WTC11 (cell line): ENCODE results near the gene NLRP6. TPM values are rescaled to one million over a fixed set of nuclear protein-coding genes. Genes with fewer than 3 reads are reported as not detected.

Source experiments
- ATAC-seq: fragments of 200-7000 bp; cut with Tn5 transposase; 2 replicates; pipeline ENCODE4 v1.10.0; 2021; ENCODE audit warnings: mild to moderate bottlenecking, moderate library complexity
- CTCF ChIA-PET: fragments of 300-600 bp; sonication (Branson Sonifier 250); formaldehyde crosslinking; loops from one replicate; lab custom pipeline; 2021; ENCODE audit warnings: antibody characterized with exemption; lab: Charles Lee
- POLR2A ChIA-PET: fragments of 350-600 bp; sonication (Branson Sonifier 250); formaldehyde crosslinking; loops from one replicate; lab custom pipeline; 2021; ENCODE audit warnings: antibody characterized with exemption; lab: Charles Lee
- DNase-seq: peaks from one replicate; pipeline ENCODE4 v3.0.0; 2021; ENCODE audit warnings: low spot score
- H3K27ac Mint-ChIP-seq: 2 replicates; pipeline ENCODE4 v1.8.0; 2021; ENCODE audit warnings: mixed read lengths
- H3K27me3 Mint-ChIP-seq: 2 replicates; pipeline ENCODE4 v1.8.0; 2021; ENCODE audit warnings: low read depth, mild to moderate bottlenecking, moderate library complexity, mixed read lengths
- H3K36me3 Mint-ChIP-seq: 2 replicates; pipeline ENCODE4 v1.8.0; 2021; ENCODE audit warnings: mixed read lengths
- H3K4me1 Mint-ChIP-seq: 2 replicates; pipeline ENCODE4 v1.8.0; 2022; ENCODE audit warnings: mixed read lengths
- H3K4me3 Mint-ChIP-seq: 2 replicates; pipeline ENCODE4 v1.8.0; 2021; ENCODE audit warnings: mild to moderate bottlenecking, moderate library complexity, mixed read lengths
- H3K9me3 Mint-ChIP-seq: 2 replicates; pipeline ENCODE4 v1.8.0; 2021; ENCODE audit warnings: mixed read lengths
- CREB1 ChIP-seq: sonication (generic); formaldehyde crosslinking; IDR thresholded peaks from 2 replicates; pipeline ENCODE4 v1.8.0; 2023; ENCODE audit warnings: mild to moderate bottlenecking, missing genetic modification reagents
- FOXP1 ChIP-seq: sonication (generic); formaldehyde crosslinking; IDR thresholded peaks from 2 replicates; pipeline ENCODE4 v1.8.0; 2022; ENCODE audit warnings: missing genetic modification reagents, mild to moderate bottlenecking, moderate library complexity, borderline replicate concordance
- GABPB1 ChIP-seq: sonication (generic); formaldehyde crosslinking; IDR thresholded peaks from 2 replicates; pipeline ENCODE4 v1.8.1; 2023; ENCODE audit warnings: mild to moderate bottlenecking, missing genetic modification reagents
- IRF2 ChIP-seq: sonication (generic); formaldehyde crosslinking; IDR thresholded peaks from 2 replicates; pipeline ENCODE4 v1.8.0; 2022; ENCODE audit warnings: low read depth, missing genetic modification reagents, borderline replicate concordance
- SMAD3 ChIP-seq: sonication (generic); formaldehyde crosslinking; IDR thresholded peaks from 2 replicates; pipeline ENCODE4 v1.8.0; 2022; ENCODE audit warnings: missing genetic modification reagents, mild to moderate bottlenecking, borderline replicate concordance
- total RNA-seq: library from RNA; stranded (reverse); gene quantifications from 3 replicates; pipeline ENCODE4 v1.2.3, GENCODE V29; 2021
- TF ChIP-seq, protein P1 (sequence below): fragments of 250-450 bp; sonication (Bioruptor Pico); IDR thresholded peaks from 2 replicates; pipeline ENCODE4 v1.9.0; 2021; ENCODE audit warnings: moderate library complexity, mild to moderate bottlenecking, inconsistent platforms, borderline replicate concordance
- TF ChIP-seq, protein P2 (sequence below): fragments of 250-450 bp; sonication (Bioruptor Pico); IDR thresholded peaks from 2 replicates; pipeline ENCODE4 v2.1.2; 2022; ENCODE audit warnings: mild to moderate bottlenecking, moderate library complexity
- TF ChIP-seq, protein P3 (sequence below): sonication (generic); formaldehyde crosslinking; IDR thresholded peaks from 2 replicates; pipeline ENCODE4 v1.8.1; 2023; ENCODE audit warnings: mild to moderate bottlenecking, missing genetic modification reagents
- TF ChIP-seq, protein P4 (sequence below): sonication (generic); formaldehyde crosslinking; IDR thresholded peaks from 2 replicates; pipeline ENCODE4 v1.8.0; 2023; ENCODE audit warnings: missing genetic modification reagents
- TF ChIP-seq, protein P5 (sequence below): sonication (generic); formaldehyde crosslinking; IDR thresholded peaks from 2 replicates; pipeline ENCODE4 v1.8.1; 2022; ENCODE audit warnings: mild to moderate bottlenecking, missing genetic modification reagents, moderate library complexity, borderline replicate concordance
- TF ChIP-seq, protein P6 (sequence below): sonication (generic); formaldehyde crosslinking; IDR thresholded peaks from 2 replicates; pipeline ENCODE4 v1.8.0; 2023; ENCODE audit warnings: mild to moderate bottlenecking, missing genetic modification reagents
- TF ChIP-seq, protein P7 (sequence below): fragments of 250-450 bp; sonication (Bioruptor Pico); IDR thresholded peaks from 2 replicates; pipeline ENCODE4 v1.9.0; 2021; ENCODE audit warnings: mild to moderate bottlenecking
- TF ChIP-seq, protein P8 (sequence below): sonication (generic); formaldehyde crosslinking; IDR thresholded peaks from 2 replicates; pipeline ENCODE4 v1.8.1; 2023; ENCODE audit warnings: mild to moderate bottlenecking, moderate library complexity, missing genetic modification reagents

The NLRP6 gene
- total RNA-seq, 1 experiment from 2014 or later: 0.09 TPM

DNA sequence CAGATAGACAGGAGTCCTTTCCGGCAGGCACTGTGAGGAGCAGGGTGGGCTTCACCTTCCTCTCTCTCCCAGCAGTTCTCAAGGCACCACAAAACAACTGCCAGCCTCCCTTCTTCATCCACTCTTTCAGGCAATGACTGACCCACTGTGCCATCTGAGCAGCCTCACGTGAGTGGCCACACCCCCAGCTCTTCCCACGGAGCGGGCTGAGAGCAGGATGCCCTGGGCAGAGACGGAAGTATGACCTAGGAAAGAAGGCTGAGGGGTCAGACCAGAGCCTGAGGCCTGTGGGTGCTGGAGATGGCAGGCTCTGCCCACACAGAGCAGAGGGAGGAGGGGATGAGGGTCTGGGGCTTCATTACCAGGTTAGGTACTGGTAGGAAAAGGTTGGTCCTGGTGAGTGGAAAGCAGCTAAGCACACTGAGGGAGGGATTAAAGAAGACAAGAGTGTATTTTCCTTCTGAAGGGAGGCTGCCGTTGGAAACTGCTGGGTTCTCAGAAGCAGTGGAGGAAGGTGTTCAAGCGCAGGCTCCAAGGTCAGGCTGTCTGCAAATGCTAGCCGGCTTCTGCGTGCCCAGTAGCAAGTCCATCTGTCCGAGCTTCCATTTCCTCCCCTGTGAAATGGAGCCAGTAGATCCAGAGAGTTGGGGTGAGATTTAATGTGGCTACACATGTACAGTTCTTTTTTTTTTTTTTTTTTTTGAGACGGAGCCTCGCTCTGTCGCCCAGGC, 4.6 kb downstream of the NLRP6 start (continued):
- TF ChIP-seq, protein P1, sequence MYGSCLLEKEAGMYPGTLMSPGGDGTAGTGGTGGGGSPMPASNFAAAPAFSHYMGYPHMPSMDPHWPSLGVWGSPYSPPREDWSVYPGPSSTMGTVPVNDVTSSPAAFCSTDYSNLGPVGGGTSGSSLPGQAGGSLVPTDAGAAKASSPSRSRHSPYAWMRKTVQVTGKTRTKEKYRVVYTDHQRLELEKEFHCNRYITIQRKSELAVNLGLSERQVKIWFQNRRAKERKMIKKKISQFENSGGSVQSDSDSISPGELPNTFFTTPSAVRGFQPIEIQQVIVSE (CRISPR knock-in tag): no peak
- TF ChIP-seq CREB1 (CRISPR knock-in tag) (no peak), FOXP1 (CRISPR knock-in tag) (no peak)
- TF ChIP-seq, all 79 proteins: peak for 0

DNA sequence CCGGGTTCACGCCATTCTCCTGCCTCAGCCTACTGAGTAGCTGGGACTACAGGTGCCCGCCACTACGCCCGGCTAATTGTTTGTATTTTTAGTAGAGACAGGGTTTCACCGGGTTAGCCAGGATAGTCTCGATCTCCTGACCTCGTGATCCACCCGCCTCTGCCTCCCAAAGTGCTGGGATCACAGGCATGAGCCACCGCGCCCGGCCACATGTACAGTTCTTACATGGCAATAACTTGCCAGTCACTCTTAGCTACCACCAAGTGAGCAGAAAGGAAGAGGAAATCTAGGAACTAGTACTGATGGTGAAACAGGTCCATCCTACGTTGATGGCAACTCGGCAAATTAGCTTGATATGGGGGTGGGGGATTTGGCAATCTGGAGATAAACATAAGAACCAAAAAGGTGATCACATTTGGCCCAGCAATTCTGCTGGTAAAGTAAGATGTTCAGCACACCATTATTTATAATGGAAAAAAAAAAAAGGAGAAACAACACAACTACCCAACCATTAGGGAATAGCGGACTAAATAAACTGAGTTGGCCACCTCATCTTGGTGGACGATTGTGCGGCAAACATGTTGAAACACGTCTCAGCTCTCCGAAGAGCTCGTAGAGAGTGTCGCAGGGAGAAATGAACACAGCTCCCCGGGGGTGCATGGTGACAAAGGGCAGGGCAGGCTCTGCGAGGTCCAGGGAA, 5.3 kb downstream of the NLRP6 start:
- DNase-seq: no peak
- Mint-ChIP-seq H3K27me3 (peaks cover 56% of the 10 kb centered on the region), H3K4me1 (peaks cover 40% of the 10 kb centered on the region), H3K27ac (peak overlapping the region; percentile 50; the same call in 1 of the 2 replicates), H3K9me3 (no peaks in the 10 kb centered on the region), H3K36me3 (no peaks in the 10 kb centered on the region), H3K4me3 (no peak overlapping the region)
- ChIA-PET CTCF (interaction anchor here (0.5 to 5.8 kb wide), 4 partner anchors 22 to 708 kb away, joined by 3 to 53 read pairs (median 6); no protein-coding TSS in a partner anchor), POLR2A (interaction anchor here (1.0 to 1.2 kb wide), 3 partner anchors 12 to 17 kb away, joined by 3 to 4 read pairs (median 3); no protein-coding TSS in a partner anchor)
- ATAC-seq: no peak
- TF ChIP-seq, protein P2, sequence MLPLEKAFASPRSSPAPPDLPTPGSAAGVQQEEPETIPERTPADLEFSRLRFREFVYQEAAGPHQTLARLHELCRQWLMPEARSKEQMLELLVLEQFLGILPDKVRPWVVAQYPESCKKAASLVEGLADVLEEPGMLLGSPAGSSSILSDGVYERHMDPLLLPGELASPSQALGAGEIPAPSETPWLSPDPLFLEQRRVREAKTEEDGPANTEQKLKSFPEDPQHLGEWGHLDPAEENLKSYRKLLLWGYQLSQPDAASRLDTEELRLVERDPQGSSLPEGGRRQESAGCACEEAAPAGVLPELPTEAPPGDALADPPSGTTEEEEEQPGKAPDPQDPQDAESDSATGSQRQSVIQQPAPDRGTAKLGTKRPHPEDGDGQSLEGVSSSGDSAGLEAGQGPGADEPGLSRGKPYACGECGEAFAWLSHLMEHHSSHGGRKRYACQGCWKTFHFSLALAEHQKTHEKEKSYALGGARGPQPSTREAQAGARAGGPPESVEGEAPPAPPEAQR (CRISPR knock-in tag): no peak
- TF ChIP-seq, protein P3, sequence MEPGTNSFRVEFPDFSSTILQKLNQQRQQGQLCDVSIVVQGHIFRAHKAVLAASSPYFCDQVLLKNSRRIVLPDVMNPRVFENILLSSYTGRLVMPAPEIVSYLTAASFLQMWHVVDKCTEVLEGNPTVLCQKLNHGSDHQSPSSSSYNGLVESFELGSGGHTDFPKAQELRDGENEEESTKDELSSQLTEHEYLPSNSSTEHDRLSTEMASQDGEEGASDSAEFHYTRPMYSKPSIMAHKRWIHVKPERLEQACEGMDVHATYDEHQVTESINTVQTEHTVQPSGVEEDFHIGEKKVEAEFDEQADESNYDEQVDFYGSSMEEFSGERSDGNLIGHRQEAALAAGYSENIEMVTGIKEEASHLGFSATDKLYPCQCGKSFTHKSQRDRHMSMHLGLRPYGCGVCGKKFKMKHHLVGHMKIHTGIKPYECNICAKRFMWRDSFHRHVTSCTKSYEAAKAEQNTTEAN (CRISPR knock-in tag): no peak
- no peak for TF ChIP-seq SMAD3 (CRISPR knock-in tag)
- TF ChIP-seq, protein P4, sequence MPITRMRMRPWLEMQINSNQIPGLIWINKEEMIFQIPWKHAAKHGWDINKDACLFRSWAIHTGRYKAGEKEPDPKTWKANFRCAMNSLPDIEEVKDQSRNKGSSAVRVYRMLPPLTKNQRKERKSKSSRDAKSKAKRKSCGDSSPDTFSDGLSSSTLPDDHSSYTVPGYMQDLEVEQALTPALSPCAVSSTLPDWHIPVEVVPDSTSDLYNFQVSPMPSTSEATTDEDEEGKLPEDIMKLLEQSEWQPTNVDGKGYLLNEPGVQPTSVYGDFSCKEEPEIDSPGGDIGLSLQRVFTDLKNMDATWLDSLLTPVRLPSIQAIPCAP (CRISPR knock-in tag): no peak
- TF ChIP-seq IRF2 (CRISPR knock-in tag): no peak

DNA sequence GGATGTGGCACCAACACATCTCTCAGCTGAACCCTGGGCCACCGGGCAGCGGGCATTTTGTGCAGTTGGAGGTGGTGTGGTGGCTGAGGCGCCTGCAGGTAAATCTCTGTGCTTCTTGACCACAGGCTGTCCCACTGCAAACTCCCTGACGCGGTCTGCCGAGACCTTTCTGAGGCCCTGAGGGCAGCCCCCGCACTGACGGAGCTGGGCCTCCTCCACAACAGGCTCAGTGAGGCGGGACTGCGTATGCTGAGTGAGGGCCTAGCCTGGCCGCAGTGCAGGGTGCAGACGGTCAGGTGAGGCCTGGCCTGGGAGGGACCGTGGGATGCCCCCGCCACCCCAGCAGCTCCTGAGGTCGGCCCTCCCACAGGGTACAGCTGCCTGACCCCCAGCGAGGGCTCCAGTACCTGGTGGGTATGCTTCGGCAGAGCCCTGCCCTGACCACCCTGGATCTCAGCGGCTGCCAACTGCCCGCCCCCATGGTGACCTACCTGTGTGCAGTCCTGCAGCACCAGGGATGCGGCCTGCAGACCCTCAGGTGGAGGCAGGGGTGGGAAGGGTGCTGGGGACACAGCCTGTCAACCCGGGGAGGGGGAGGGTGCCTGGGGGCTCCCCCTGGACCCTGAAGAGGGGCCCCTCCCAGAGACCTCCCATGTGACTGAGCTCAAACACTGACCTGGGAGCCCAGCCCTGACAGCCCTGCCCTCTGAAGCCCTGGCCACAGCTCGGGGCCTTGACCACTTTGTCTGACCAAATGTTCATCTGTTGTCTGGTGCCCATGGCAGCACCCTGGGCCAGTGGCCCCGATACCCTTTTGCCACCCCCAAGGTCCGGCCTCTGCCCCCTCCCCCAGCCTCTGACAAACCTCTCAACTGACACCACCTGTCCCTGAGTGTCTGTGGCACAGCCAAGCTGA, 6.2 kb downstream of the NLRP6 start:
- CTCF ChIA-PET: interaction anchor here (0.9 to 5.8 kb wide), 4 partner anchors 21 to 71 kb away, joined by 3 to 53 read pairs (median 6); no protein-coding TSS in a partner anchor
- H3K4me1 Mint-ChIP-seq: peaks cover 38% of the 10 kb centered on the region
- H3K36me3 Mint-ChIP-seq: no peaks in the 10 kb centered on the region
- no peak for DNase-seq
- H3K4me3 Mint-ChIP-seq: no peak overlapping the region
- H3K27ac Mint-ChIP-seq: peak overlapping the region; percentile 50; the same call in 1 of the 2 replicates
- H3K9me3 Mint-ChIP-seq: no peaks in the 10 kb centered on the region
- peaks cover 52% of the 10 kb centered on the region for H3K27me3 Mint-ChIP-seq
- no peak for ATAC-seq
- no peak for TF ChIP-seq GABPB1 (CRISPR knock-in tag)
- TF ChIP-seq, protein P5, sequence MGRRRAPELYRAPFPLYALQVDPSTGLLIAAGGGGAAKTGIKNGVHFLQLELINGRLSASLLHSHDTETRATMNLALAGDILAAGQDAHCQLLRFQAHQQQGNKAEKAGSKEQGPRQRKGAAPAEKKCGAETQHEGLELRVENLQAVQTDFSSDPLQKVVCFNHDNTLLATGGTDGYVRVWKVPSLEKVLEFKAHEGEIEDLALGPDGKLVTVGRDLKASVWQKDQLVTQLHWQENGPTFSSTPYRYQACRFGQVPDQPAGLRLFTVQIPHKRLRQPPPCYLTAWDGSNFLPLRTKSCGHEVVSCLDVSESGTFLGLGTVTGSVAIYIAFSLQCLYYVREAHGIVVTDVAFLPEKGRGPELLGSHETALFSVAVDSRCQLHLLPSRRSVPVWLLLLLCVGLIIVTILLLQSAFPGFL (CRISPR knock-in tag): no peak
- TF ChIP-seq, protein P6, sequence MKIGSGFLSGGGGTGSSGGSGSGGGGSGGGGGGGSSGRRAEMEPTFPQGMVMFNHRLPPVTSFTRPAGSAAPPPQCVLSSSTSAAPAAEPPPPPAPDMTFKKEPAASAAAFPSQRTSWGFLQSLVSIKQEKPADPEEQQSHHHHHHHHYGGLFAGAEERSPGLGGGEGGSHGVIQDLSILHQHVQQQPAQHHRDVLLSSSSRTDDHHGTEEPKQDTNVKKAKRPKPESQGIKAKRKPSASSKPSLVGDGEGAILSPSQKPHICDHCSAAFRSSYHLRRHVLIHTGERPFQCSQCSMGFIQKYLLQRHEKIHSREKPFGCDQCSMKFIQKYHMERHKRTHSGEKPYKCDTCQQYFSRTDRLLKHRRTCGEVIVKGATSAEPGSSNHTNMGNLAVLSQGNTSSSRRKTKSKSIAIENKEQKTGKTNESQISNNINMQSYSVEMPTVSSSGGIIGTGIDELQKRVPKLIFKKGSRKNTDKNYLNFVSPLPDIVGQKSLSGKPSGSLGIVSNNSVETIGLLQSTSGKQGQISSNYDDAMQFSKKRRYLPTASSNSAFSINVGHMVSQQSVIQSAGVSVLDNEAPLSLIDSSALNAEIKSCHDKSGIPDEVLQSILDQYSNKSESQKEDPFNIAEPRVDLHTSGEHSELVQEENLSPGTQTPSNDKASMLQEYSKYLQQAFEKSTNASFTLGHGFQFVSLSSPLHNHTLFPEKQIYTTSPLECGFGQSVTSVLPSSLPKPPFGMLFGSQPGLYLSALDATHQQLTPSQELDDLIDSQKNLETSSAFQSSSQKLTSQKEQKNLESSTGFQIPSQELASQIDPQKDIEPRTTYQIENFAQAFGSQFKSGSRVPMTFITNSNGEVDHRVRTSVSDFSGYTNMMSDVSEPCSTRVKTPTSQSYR (CRISPR knock-in tag): no peak
- TF ChIP-seq, protein P7, sequence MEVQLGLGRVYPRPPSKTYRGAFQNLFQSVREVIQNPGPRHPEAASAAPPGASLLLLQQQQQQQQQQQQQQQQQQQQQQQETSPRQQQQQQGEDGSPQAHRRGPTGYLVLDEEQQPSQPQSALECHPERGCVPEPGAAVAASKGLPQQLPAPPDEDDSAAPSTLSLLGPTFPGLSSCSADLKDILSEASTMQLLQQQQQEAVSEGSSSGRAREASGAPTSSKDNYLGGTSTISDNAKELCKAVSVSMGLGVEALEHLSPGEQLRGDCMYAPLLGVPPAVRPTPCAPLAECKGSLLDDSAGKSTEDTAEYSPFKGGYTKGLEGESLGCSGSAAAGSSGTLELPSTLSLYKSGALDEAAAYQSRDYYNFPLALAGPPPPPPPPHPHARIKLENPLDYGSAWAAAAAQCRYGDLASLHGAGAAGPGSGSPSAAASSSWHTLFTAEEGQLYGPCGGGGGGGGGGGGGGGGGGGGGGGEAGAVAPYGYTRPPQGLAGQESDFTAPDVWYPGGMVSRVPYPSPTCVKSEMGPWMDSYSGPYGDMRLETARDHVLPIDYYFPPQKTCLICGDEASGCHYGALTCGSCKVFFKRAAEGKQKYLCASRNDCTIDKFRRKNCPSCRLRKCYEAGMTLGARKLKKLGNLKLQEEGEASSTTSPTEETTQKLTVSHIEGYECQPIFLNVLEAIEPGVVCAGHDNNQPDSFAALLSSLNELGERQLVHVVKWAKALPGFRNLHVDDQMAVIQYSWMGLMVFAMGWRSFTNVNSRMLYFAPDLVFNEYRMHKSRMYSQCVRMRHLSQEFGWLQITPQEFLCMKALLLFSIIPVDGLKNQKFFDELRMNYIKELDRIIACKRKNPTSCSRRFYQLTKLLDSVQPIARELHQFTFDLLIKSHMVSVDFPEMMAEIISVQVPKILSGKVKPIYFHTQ: no peak
- TF ChIP-seq, protein P8, sequence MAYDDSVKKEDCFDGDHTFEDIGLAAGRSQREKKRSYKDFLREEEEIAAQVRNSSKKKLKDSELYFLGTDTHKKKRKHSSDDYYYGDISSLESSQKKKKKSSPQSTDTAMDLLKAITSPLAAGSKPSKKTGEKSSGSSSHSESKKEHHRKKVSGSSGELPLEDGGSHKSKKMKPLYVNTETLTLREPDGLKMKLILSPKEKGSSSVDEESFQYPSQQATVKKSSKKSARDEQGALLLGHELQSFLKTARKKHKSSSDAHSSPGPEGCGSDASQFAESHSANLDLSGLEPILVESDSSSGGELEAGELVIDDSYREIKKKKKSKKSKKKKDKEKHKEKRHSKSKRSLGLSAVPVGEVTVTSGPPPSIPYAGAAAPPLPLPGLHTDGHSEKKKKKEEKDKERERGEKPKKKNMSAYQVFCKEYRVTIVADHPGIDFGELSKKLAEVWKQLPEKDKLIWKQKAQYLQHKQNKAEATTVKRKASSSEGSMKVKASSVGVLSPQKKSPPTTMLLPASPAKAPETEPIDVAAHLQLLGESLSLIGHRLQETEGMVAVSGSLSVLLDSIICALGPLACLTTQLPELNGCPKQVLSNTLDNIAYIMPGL (CRISPR knock-in tag): no peak
- POLR2A ChIA-PET: interaction anchor here (1.0 to 1.2 kb wide), 2 partner anchors 13 to 16 kb away, joined by 3 to 4 read pairs; no protein-coding TSS in a partner anchor
